GM18526 (cell line): ENCODE data around the gene CXorf49B.
"Not testable (repeated sequence)": the region's sequence is repeated elsewhere in the genome, so short reads cannot be mapped to it uniquely, and the experiment has no call there.

ENCODE experiments used
- POLR2A ChIP-seq: IDR thresholded peaks from 3 replicates; pipeline ENCODE4 v1.6.1; 2011; ENCODE audit not compliant: insufficient read length; ENCODE audit errors: extremely low read depth

The CXorf49B gene

DNA sequence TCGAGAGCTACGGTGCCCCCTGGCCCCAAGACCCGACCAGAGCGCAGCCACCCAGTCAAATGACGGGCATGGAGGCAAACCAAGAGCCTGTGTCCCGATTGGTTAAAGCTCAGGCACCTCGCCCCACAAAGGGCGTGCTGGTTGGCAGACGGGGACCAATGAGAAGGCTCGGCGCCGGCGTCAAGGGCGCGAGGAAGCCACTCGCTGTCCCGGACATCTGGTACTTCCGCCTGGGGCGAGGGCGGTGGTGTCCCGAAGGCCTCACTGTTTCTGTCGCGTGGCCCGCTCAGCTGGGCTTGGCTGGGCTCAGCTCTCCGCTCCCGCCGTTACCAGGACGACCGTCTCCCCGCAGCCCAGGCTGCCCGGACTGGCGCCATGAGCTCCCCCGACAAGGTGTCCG is at the start of gene CXorf49B:
Gene CXorf49B (plus strand): TSS at position 301 of the 400 bp plus-strand sequence. CDS start 75 bp downstream, at position 376.
- TF ChIP-seq POLR2A: not testable (repeated sequence)

DNA sequence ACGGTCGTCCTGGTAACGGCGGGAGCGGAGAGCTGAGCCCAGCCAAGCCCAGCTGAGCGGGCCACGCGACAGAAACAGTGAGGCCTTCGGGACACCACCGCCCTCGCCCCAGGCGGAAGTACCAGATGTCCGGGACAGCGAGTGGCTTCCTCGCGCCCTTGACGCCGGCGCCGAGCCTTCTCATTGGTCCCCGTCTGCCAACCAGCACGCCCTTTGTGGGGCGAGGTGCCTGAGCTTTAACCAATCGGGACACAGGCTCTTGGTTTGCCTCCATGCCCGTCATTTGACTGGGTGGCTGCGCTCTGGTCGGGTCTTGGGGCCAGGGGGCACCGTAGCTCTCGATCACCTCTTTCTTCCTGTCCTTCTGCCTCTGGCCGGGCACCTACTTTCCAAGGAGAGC is 45.0 kb upstream of the CXorf49B start, which contains the start of gene CXorf49:
Gene CXorf49 (minus strand): TSS at position 101 of the 400 bp plus-strand sequence. CDS start 134 bp downstream, outside the sequence.
- not testable (repeated sequence) for TF ChIP-seq POLR2A

DNA sequence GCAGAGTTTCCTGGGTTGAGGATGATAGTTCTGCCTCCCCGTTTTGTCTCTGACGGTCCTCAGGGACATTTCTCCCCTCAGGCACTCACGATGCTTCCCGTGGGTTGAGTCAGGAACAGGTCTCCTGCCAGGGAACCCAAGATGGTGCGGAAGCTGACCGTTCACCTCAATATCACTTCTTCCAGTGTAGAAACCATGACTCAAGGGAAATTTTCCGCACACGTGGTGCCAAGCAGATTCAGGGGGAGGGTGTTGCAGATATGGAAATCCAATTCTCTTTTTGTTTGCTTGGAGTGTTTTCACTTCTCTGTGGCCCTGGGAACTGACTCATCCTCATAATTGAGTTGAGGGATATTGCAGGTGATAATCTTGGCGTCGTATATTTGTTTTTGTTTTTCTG is 46.7 kb downstream of the CXorf49B start:
- no peak for TF ChIP-seq POLR2A

DNA sequence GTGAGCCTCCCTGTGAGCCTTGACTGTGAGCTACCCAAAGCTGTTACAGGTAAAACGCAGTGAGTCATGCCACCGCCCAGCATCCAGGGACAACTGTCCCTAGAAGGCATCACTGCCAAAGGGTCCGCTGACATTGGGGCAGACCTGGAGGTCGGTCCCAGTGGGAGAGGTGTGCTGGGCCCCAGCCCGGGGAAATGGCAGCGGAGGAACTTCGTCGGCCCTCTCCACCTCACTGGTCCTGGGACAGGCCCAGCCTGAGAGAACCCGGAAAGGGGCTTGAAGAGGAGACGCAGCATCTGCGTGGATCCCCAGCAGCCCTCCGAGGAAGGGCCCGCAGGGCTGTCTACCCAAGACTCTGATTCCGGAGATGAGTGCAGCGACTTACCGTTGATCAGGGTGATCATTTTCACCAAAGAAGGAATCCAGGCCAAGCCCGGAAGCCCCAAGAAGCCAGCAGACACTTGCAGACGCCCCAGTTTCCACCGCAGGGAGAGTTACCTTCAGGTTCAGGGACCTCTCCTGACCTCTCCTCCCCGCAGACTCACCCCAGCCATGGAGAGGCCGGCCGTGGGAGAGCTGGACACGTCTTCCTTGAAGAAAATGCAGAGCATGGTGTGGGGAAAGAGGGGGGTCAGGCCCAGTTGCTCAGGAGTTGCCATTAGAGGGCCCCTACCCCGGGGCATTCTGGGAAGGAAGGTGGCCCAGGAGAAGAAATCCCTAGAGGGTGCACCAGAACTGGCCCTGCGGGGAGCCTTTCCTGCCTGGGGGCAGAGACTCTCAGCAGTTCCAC is 51.2 kb downstream of the CXorf49B start:
- TF ChIP-seq POLR2A: no peak

DNA sequence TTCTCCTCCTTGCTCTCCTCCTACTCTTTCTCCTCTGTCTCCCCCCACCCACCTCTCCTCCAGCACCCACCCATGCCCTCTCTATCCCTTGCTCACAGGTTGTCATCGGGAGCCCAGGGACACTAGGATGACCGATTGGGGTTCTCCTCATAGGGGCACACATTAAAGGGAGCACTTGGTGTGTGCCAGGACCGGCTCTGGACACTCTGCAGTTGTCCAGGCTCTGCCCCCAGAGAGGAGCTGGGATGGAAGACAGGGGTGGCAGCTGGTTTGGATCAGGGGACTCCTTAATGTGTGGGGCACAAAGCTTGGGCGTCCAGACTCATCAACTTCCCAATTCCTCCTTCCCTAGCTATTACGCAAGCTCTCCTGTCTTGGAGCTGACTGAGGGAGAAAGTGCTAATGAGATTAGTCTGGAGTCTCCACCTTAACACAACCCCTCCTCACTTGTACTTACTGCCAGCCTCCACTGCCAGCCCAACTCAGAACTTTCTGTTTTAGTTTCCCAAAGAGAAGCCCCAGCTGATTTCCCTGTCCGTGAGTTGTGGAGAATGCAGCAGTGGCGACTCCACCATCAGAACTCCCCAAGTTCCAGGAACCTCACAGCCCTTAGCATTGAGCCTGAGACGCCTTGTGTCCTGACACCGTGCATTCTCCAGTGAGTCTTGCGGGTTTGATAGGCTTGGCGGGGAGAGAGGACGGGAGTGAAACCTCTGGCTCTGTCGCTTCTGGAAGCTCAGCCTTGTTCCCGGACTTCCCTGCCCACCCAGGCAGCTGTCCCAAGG is 52.2 kb downstream of the CXorf49B start:
- no peak for TF ChIP-seq POLR2A

DNA sequence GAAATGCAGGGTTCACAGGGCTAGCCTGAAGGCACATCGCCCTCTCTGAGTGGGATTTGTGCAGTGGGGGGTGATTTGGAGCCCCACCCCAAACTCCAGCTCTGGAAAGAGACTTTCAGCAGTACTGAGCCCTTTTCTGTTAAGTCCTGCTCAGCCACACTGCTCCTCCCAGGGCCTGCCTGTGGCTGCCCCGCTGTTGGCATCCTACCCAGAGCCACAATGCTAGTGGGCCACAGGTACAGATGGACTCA is 52.7 kb downstream of the CXorf49B start:
- TF ChIP-seq POLR2A: no peak
